Epithelial cell of esophagus (primary cell): ENCODE data around the gene TRIM8.

Experiments used
- DNase-seq: peaks from one replicate; pipeline ENCODE4 v3.0.0; 2010; ENCODE audit warnings: low read depth
- H3K4me3 ChIP-seq: 2 replicates; pipeline ENCODE4 v1.5.1; 2011; ENCODE audit warnings: mild to moderate bottlenecking, low read length, control low read depth
- CTCF ChIP-seq: IDR thresholded peaks from 2 replicates; pipeline ENCODE4 v1.5.1; 2011; ENCODE audit warnings: low read depth, mild to moderate bottlenecking, low read length, control low read depth, inconsistent platforms; ENCODE audit not compliant: insufficient read depth; ENCODE audit errors: missing control alignments

Gene TRIM8

DNA sequence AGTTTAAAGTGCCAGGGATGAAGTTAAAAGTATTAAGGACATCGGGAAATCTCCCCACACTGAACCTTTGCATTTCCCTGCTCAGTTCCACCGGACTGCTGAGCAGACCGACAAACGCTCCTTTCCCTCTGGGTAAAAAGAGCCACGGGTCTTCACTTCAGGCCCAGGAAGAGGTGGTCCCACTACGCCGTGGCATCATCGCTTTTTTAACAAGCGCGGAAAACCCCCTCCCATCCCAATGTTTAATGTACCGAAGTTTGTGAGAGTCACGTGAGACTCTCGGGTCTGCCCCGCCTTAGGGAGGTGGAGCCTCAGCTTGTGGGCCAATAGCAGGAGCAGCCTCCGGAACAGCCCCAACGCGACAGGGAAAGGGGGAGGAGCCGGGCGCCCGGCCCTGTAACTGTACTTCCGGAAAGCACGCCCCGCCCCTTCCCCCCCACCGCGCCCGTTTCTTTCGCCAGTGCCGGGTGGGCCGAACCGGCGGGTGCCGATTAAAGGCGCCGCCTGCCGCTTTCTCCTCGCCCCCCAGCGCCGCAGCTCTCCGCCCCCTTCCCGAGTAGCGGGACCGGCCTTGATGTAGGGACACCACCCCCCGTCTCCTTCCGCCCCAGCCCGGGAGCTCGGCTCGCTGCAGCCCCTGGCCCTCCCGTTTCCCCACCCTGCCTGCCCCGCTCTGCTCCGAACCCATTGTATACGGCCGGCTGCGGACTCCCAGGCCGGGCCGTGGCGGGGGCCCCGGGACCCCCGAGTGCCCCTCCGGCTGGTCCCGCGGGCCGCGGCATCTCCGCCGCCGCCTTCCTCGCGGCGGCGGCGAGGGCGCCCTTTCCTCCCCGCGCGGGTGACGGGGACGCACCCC lies 2.2 kb upstream of the TRIM8 start:
- TF ChIP-seq CTCF: no peak
- H3K4me3 ChIP-seq: peak overlapping the region; percentile 91
- DNase-seq: peak; percentile 98

DNA sequence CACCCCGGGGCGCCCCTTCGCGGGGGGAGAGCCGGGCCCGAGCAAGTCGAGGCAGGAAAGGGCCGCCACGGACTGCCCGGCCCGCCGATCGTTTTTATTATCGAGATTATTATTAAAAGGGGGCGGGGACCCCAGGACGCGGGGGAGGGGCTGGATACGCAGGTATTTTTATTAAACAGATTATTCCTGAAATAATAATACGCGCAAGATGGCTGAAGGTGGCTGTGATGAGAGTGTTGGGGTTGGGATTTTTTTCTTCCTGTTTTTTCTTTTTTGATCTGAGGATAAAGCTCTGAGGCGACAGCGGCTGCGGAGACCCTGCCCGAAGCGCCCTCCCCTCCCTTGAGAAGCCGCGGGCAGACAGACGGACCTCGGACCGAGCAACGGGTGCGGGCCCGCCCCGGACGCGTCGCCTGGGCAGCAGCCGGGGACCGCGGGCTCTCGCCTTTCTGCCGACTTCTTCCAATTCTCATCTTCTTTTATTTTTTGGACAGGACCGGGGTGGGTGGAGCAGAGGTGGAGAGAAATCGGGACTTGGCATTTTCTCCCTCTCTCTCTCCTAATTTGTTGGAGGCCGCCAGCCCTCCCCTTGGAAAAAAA lies 1.4 kb upstream of the TRIM8 start:
- no peak for TF ChIP-seq CTCF
- H3K4me3 ChIP-seq: peak overlapping the region; percentile 91
- peak; percentile 82 for DNase-seq

- H3K4me3 ChIP-seq: peak overlapping the region; percentile 91
- TF ChIP-seq CTCF: no peak
- DNase-seq: peak; percentile 61
These were observed 778 bp upstream of the TRIM8 start for GRCh38 chr10:102643336-102644065.

DNA sequence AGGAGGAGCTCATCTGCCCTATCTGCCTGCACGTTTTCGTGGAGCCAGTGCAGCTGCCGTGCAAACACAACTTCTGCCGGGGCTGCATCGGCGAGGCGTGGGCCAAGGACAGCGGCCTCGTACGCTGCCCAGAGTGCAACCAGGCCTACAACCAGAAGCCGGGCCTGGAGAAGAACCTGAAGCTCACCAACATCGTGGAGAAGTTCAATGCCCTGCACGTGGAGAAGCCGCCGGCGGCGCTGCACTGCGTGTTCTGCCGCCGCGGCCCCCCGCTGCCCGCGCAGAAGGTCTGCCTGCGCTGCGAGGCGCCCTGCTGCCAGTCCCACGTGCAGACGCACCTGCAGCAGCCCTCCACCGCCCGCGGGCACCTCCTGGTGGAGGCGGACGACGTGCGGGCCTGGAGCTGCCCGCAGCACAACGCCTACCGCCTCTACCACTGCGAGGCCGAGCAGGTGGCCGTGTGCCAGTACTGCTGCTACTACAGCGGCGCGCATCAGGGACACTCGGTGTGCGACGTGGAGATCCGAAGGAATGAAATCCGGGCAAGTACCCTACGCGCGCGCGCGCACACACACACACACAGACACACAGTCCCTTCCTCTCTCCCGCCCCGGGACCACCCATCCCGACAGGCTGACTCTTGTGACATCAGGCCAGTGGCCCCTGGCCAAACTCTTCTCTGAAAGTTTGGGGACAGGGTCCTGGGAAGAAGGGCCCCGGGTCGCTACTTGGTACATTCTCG lies 538 bp downstream of the TRIM8 start:
- peak; percentile 87 for DNase-seq
- H3K4me3 ChIP-seq: peak overlapping the region; percentile 91
- peak; percentile 42 for TF ChIP-seq CTCF

- H3K4me3 ChIP-seq: peak overlapping the region; percentile 91
- no peak for TF ChIP-seq CTCF
- peak; percentile 66 for DNase-seq
These were observed 1.1 kb downstream of the TRIM8 start for GRCh38 chr10:102645388-102645740.

GRCh38 chr10:102645741-102646609 lies 1.7 kb downstream of the TRIM8 start:
- no peak for TF ChIP-seq CTCF
- peak overlapping the region; percentile 91 for H3K4me3 ChIP-seq
- peak; percentile 91 for DNase-seq
